Esophagus muscularis mucosa (tissue), 4 donors: ENCODE results near the gene LXN.

Experiments
- EP300 ChIP-seq: sonication (generic); formaldehyde crosslinking; IDR thresholded peaks from one replicate; pipeline ENCODE4 v1.6.1; 2017; ENCODE audit warnings: antibody characterized with exemption
- POLR2A ChIP-seq: fragments of 450-650 bp; IDR thresholded peaks from one replicate; pipeline ENCODE4 v1.6.1; 2017; ENCODE audit warnings: antibody characterized with exemption, moderate library complexity, mild to moderate bottlenecking, low read depth
- POLR2AphosphoS5 ChIP-seq, 2 donors: sonication (generic); formaldehyde crosslinking; IDR thresholded peaks; one replicate each; pipeline ENCODE4 v1.6.1; 2017; ENCODE audit warnings: antibody characterized with exemption in 2 of 2
- TF ChIP-seq, protein P1 (sequence below), 3 experiments: fragments of 200-600 bp in 2 of 3; fragments of 450-650 bp in 1 of 3; sonication (generic) in 2 of 3; IDR thresholded peaks; one replicate each; pipeline ENCODE4 v1.5.1; 2017 to 2019; ENCODE audit warnings: antibody characterized with exemption in 3 of 3, mild to moderate bottlenecking in 2 of 3, moderate library complexity in 1 of 3

DNA sequence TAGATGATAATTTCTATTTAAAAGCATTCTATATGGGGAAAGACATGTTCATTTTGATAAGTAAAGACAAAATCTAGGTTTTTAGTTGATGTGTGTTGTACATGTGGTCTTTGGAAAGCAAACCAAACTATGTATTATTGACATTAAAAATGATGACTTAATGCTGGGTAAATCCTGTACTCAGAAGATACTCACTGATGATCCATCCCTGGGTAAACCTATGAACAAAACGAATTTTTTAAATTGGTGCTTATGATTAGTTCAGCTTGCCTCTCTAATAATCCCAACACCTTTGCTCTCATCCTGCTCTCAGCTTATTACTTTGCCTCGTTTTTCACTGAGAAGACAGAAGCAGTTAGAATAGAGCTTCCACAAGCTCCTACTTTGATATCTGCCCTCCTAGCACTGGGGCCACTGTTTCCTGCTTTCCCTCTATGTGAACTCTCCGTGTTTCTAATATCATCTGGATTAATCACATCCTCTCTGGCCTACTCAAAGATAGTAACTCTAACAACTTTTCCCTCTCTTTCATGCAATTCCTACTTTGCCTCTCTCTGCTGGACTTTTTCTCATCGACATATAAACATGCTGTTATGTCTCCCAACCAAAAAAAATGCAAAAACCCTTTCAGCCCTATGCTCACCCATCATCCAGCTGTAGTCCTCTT lies 30.5 kb upstream of the LXN start:
- TF ChIP-seq, protein P1, sequence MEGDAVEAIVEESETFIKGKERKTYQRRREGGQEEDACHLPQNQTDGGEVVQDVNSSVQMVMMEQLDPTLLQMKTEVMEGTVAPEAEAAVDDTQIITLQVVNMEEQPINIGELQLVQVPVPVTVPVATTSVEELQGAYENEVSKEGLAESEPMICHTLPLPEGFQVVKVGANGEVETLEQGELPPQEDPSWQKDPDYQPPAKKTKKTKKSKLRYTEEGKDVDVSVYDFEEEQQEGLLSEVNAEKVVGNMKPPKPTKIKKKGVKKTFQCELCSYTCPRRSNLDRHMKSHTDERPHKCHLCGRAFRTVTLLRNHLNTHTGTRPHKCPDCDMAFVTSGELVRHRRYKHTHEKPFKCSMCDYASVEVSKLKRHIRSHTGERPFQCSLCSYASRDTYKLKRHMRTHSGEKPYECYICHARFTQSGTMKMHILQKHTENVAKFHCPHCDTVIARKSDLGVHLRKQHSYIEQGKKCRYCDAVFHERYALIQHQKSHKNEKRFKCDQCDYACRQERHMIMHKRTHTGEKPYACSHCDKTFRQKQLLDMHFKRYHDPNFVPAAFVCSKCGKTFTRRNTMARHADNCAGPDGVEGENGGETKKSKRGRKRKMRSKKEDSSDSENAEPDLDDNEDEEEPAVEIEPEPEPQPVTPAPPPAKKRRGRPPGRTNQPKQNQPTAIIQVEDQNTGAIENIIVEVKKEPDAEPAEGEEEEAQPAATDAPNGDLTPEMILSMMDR (IDR thresholded peaks at IDR 0.05) = no peak
- TF ChIP-seq POLR2A (no peak), EP300 (no peak), POLR2AphosphoS5 (IDR thresholded peaks at IDR 0.05) (no peak)
